Activated CD4-positive, alpha-beta T cell treated with anti-CD3 and anti-CD28 coated beads, Interleukin-2, amount 50 U/mL, for 1 hour (primary cell): Measurements from ENCODE around the gene IP6K3.

Source experiments
- DNase-seq: peaks from one replicate; pipeline ENCODE4 v3.0.0-alpha.2; 2020

IP6K3 gene

GRCh38 chr6:33738879-33739278, 7.8 kb downstream of the IP6K3 start:
- no peak for DNase-seq

GRCh38 chr6:33738153-33738552, 8.6 kb downstream of the IP6K3 start:
- DNase-seq, result no peak

- no peak for DNase-seq
Observed at GRCh38 chr6:33737267-33738026, 9.3 kb downstream of the IP6K3 start.

GRCh38 chr6:33735216-33735615, 11.5 kb downstream of the IP6K3 start:
- no peak for DNase-seq

GRCh38 chr6:33733709-33734007, 13.0 kb downstream of the IP6K3 start:
- no peak for DNase-seq

- no peak for DNase-seq
Observed at GRCh38 chr6:33732817-33733708, 13.6 kb downstream of the IP6K3 start.

- DNase-seq, result no peak
Observed at GRCh38 chr6:33732385-33732784, 14.3 kb downstream of the IP6K3 start.

- DNase-seq, result no peak
Observed at GRCh38 chr6:33731751-33732282, 14.9 kb downstream of the IP6K3 start.

- DNase-seq, result no peak
Observed at GRCh38 chr6:33731035-33731434, 15.7 kb downstream of the IP6K3 start.

GRCh38 chr6:33730611-33731010, 16.1 kb downstream of the IP6K3 start:
- no peak for DNase-seq

- no peak for DNase-seq
Observed at GRCh38 chr6:33729059-33729458, 17.6 kb downstream of the IP6K3 start.

GRCh38 chr6:33728438-33728837, 18.3 kb downstream of the IP6K3 start:
- no peak for DNase-seq

- DNase-seq, result no peak
Observed at GRCh38 chr6:33727932-33728331, 18.8 kb downstream of the IP6K3 start.

- no peak for DNase-seq
Observed at GRCh38 chr6:33727126-33727525, 19.6 kb downstream of the IP6K3 start.

- DNase-seq, result no peak
Observed at GRCh38 chr6:33726696-33727095, 20.0 kb downstream of the IP6K3 start.

GRCh38 chr6:33725891-33726673, 20.6 kb downstream of the IP6K3 start:
- DNase-seq, result no peak

GRCh38 chr6:33725222-33725621, 21.5 kb downstream of the IP6K3 start:
- no peak for DNase-seq

- DNase-seq, result peak; percentile 9
Observed at GRCh38 chr6:33724102-33725023, 22.3 kb downstream of the IP6K3 start.

- DNase-seq, result no peak
Observed at GRCh38 chr6:33723371-33724085, 23.2 kb downstream of the IP6K3 start.

GRCh38 chr6:33722103-33722623, 24.5 kb downstream of the IP6K3 start:
- DNase-seq, result no peak

GRCh38 chr6:33721508-33721907, 25.2 kb downstream of the IP6K3 start:
- no peak for DNase-seq
